Stomach (tissue), 4 donors: Measurements from ENCODE around the gene UPK3A.

Experiments used
- EP300 ChIP-seq: sonication (generic); formaldehyde crosslinking; IDR thresholded peaks from one replicate; pipeline ENCODE4 v1.6.1; 2017; ENCODE audit warnings: antibody characterized with exemption
- POLR2A ChIP-seq, 4 donors: fragments of 450-650 bp; IDR thresholded peaks; one replicate each; pipeline ENCODE4 v1.6.1; 2016; ENCODE audit warnings: antibody characterized with exemption in 4 of 4, control low read depth in 2 of 4, mild to moderate bottlenecking in 1 of 4, moderate library complexity in 1 of 4
- POLR2AphosphoS5 ChIP-seq, 3 donors: sonication (generic); formaldehyde crosslinking; IDR thresholded peaks; one replicate each; pipeline ENCODE4 v1.6.1; 2016; ENCODE audit warnings: antibody characterized with exemption in 3 of 3
- TF ChIP-seq, protein P1 (sequence below), 7 experiments: fragments of 450-650 bp in 4 of 7; fragments of 200-600 bp in 3 of 7; sonication (generic) in 3 of 7; IDR thresholded peaks; one replicate each; pipeline ENCODE4 v1.5.1; 2016 to 2019; ENCODE audit warnings: antibody characterized with exemption in 7 of 7, control low read depth in 2 of 7, mild to moderate bottlenecking in 1 of 7

DNA sequence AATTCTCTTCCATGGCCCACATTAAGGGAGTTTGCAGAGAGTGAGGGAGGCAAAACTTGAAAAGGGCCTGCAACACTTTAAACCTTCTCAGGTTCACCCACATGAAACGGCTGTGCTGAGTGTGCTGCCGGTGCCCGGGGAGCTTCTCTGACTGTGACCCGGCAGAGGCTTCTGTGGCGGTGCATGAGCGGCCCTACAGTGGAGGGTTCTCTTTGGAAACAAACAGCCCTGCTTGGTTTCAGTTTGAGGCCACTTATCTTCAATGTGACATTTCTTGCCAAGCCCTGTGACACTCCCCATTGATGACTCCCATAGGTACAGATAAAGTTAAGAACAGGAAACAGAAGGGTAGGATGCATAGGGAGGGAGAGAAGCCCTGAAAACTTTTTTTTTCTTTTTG is 56.7 kb downstream of the UPK3A start:
- TF ChIP-seq POLR2AphosphoS5 (IDR thresholded peaks at IDR 0.05) (no peak), POLR2A (IDR thresholded peaks at IDR 0.05) (no peak), EP300 (no peak)
- TF ChIP-seq, protein P1, sequence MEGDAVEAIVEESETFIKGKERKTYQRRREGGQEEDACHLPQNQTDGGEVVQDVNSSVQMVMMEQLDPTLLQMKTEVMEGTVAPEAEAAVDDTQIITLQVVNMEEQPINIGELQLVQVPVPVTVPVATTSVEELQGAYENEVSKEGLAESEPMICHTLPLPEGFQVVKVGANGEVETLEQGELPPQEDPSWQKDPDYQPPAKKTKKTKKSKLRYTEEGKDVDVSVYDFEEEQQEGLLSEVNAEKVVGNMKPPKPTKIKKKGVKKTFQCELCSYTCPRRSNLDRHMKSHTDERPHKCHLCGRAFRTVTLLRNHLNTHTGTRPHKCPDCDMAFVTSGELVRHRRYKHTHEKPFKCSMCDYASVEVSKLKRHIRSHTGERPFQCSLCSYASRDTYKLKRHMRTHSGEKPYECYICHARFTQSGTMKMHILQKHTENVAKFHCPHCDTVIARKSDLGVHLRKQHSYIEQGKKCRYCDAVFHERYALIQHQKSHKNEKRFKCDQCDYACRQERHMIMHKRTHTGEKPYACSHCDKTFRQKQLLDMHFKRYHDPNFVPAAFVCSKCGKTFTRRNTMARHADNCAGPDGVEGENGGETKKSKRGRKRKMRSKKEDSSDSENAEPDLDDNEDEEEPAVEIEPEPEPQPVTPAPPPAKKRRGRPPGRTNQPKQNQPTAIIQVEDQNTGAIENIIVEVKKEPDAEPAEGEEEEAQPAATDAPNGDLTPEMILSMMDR (IDR thresholded peaks at IDR 0.05) = no peak
